ENCODE measurements around the gene PLCB1. TPM values are rescaled to one million over a fixed set of nuclear protein-coding genes. Genes with fewer than 3 reads are reported as not detected.
"Not testable (repeated sequence)": the region's sequence is repeated elsewhere in the genome, so short reads cannot be mapped to it uniquely, and the experiment has no call there.

PLCB1 gene
- total RNA-seq, 1 donor, result 35.4 TPM

- no peak for TF ChIP-seq CTCF (IDR thresholded peaks at IDR 0.05; ENCODE audit: insufficient read depth, low read depth, low read length)
- no peak for DNase-seq (ENCODE audit: low read depth)
Observed at GRCh38 chr20:8342391-8342790, 210.3 kb downstream of the PLCB1 start.

GRCh38 chr20:8344106-8344505 lies 212.0 kb downstream of the PLCB1 start:
- DNase-seq (ENCODE audit: low read depth), result no peak
- TF ChIP-seq CTCF (IDR thresholded peaks at IDR 0.05; ENCODE audit: insufficient read depth, low read depth, low read length), result no peak

More at GRCh38 chr20:8342391-8342790, 210.3 kb downstream of the PLCB1 start:
- H3K4me3 ChIP-seq (ENCODE audit: low read depth, low read length), result no peak overlapping the region

GRCh38 chr20:8344631-8345030 lies 212.6 kb downstream of the PLCB1 start:
- no peak for DNase-seq (ENCODE audit: low read depth)
- no peak overlapping the region for H3K4me3 ChIP-seq (ENCODE audit: low read depth, low read length)
- no peak for TF ChIP-seq CTCF (IDR thresholded peaks at IDR 0.05; ENCODE audit: insufficient read depth, low read depth, low read length)

More at GRCh38 chr20:8344106-8344505, 212.0 kb downstream of the PLCB1 start:
- no peak overlapping the region for H3K4me3 ChIP-seq (ENCODE audit: low read depth, low read length)

GRCh38 chr20:8346700-8347270 lies 214.7 kb downstream of the PLCB1 start:
- no peak for DNase-seq (ENCODE audit: low read depth)
- no peak overlapping the region for H3K4me3 ChIP-seq (ENCODE audit: low read depth, low read length)
- TF ChIP-seq CTCF (IDR thresholded peaks at IDR 0.05; ENCODE audit: insufficient read depth, low read depth, low read length), result no peak

- not testable (repeated sequence) for H3K4me3 ChIP-seq (ENCODE audit: low read depth, low read length); DNase-seq (ENCODE audit: low read depth)
Observed at GRCh38 chr20:8350225-8350624, 218.2 kb downstream of the PLCB1 start.

GRCh38 chr20:8352486-8352885 lies 220.4 kb downstream of the PLCB1 start:
- no peak for TF ChIP-seq CTCF (IDR thresholded peaks at IDR 0.05; ENCODE audit: insufficient read depth, low read depth, low read length)
- no peak overlapping the region for H3K4me3 ChIP-seq (ENCODE audit: low read depth, low read length)
- no peak for DNase-seq (ENCODE audit: low read depth)

GRCh38 chr20:8353512-8353911 lies 221.4 kb downstream of the PLCB1 start:
- no peak for DNase-seq (ENCODE audit: low read depth)
- no peak for TF ChIP-seq CTCF (IDR thresholded peaks at IDR 0.05; ENCODE audit: insufficient read depth, low read depth, low read length)
- H3K4me3 ChIP-seq (ENCODE audit: low read depth, low read length), result no peak overlapping the region

Measured in fibroblast of villous mesenchyme (primary cell).